GM12878 (cell line): ENCODE measurements around the gene BARD1. TPM values are rescaled to one million over a fixed set of nuclear protein-coding genes. Genes with fewer than 3 reads are reported as not detected.

Experiments
- EP300 ChIP-seq, 2 experiments: fragments of 150-350 bp in 1 of 2; IDR thresholded peaks; 2 replicates each; pipeline ENCODE4 v1.6.1; 2011 to 2012; ENCODE audit warnings: low read depth in 2 of 2, low read length in 2 of 2, borderline replicate concordance in 1 of 2, improper control_type of control experiment in 1 of 2, inconsistent platforms in 1 of 2; ENCODE audit not compliant: control insufficient read depth in 1 of 2
- IKZF2 ChIP-seq, 2 experiments: fragments of 450-650 bp; IDR thresholded peaks; 2 replicates each; pipeline ENCODE4 v1.6.1; 2017; ENCODE audit warnings: mild to moderate bottlenecking in 2 of 2, moderate library complexity in 2 of 2
- NFYA ChIP-seq: IDR thresholded peaks from 2 replicates; pipeline ENCODE4 v1.6.1; 2011; ENCODE audit warnings: low read depth, mild to moderate bottlenecking, low read length, improper control_type of control experiment, borderline replicate concordance
- POLR2A ChIP-seq: IDR thresholded peaks from 2 replicates; pipeline ENCODE4 v1.6.1; 2011; ENCODE audit warnings: low read depth, mild to moderate bottlenecking, low read length
- POLR2AphosphoS5 ChIP-seq: IDR thresholded peaks from 2 replicates; pipeline ENCODE4 v1.6.1; 2011; ENCODE audit warnings: mild to moderate bottlenecking, low read length, inconsistent platforms
- polyA plus RNA-seq, 11 experiments: library from polyadenylated mRNA; depleted of rRNA in 4 of 11; unstranded in 6 of 11; stranded (reverse) in 5 of 11; fragments of >200 nt; fragmentation: Nextera tagmentation in 4 of 11; fragmentation: Illumina TruSeq in 1 of 11; extraction: Ambion mirVana in 4 of 11; extraction: Trizol in 1 of 11; gene quantifications; 1 replicate in 1 of 11; 2 replicates in 10 of 11; pipeline versions ENCODE4 v1.2.1 to v1.2.3, GENCODE V29; 2011 to 2016; ENCODE audit warnings: inconsistent platforms in 2 of 11, missing spikeins in 2 of 11, low read depth in 1 of 11
- total RNA-seq, 4 experiments: library from RNA; depleted of rRNA in 3 of 4; stranded (reverse); fragments of >200 nt in 3 of 4; fragmentation: Illumina TruSeq in 1 of 4; extraction: Trizol in 1 of 4; gene quantifications; 2 replicates each; pipeline versions ENCODE4 v1.2.1 to v1.2.3, GENCODE V29; 2013 to 2021
- TF ChIP-seq, protein P1 (sequence below): fragments of 450-650 bp; IDR thresholded peaks from 2 replicates; pipeline ENCODE4 v1.6.1; 2017; ENCODE audit warnings: mild to moderate bottlenecking, low read depth, inconsistent platforms; ENCODE audit not compliant: poor library complexity, severe bottlenecking
- TF ChIP-seq, protein P2 (sequence below): fragments of 450-650 bp; IDR thresholded peaks from 2 replicates; pipeline ENCODE4 v1.6.1; 2018; ENCODE audit warnings: mild to moderate bottlenecking, low read depth, moderate library complexity; ENCODE audit not compliant: partially characterized antibody
- TF ChIP-seq, protein P3 (sequence below): fragments of 450-650 bp; conservative IDR thresholded peaks from 2 replicates; pipeline ENCODE4 v1.6.1; 2017; ENCODE audit warnings: mild to moderate bottlenecking, moderate library complexity
- TF ChIP-seq, protein P4 (sequence below): fragments of 450-650 bp; IDR thresholded peaks from 2 replicates; pipeline ENCODE4 v1.6.1; 2017; ENCODE audit warnings: borderline replicate concordance

The BARD1 gene
- total and polyA plus RNA-seq, 10 of the 15 experiments (the other 5 are each of a cell fraction or from before 2014, with no cell fraction given), result 15.3 to 45.7 (median 31.6) TPM

DNA sequence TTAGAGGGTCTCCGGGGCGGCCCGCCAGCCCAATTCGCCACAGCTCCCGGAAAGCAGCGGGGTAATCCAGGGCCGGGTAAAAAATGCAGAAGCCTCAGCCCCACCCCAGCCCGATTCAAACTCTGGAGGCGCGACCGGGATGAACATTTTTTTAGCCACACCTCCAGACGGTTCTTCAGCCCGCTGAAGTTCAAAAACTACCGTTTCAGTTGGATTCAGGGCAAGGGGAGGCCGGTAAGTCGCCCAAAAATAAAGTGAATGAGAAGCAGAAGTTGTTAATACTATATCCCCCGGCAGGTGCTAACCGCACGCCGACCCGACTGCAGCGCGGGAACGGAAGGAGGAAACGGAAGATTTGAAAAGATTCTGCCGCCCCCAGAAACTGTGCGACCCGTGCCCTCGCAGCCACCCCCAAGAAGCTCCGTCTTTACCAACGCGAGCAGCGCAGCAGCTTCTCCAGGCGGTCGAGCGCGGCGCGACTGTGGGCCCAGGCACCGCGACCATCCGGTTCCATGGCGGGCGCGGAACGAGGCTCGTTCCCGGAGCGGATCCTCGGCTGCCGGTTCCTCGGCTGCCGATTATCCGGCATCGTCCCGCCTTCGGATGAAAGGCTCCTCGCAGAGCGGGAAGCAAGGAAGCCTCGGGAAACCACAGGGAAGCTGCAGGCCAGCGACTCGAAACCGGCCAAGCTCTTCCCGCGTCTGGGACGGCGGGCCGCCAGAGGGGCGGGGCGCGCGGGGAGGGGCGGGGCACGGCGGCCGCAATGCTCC is at the start of gene BARD1 (continued):
- no peak for TF ChIP-seq NFYA
- TF ChIP-seq, protein P1, sequence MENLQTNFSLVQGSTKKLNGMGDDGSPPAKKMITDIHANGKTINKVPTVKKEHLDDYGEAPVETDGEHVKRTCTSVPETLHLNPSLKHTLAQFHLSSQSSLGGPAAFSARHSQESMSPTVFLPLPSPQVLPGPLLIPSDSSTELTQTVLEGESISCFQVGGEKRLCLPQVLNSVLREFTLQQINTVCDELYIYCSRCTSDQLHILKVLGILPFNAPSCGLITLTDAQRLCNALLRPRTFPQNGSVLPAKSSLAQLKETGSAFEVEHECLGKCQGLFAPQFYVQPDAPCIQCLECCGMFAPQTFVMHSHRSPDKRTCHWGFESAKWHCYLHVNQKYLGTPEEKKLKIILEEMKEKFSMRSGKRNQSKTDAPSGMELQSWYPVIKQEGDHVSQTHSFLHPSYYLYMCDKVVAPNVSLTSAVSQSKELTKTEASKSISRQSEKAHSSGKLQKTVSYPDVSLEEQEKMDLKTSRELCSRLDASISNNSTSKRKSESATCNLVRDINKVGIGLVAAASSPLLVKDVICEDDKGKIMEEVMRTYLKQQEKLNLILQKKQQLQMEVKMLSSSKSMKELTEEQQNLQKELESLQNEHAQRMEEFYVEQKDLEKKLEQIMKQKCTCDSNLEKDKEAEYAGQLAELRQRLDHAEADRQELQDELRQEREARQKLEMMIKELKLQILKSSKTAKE, result peak; percentile 6
- peak; percentile 74 to 79 for TF ChIP-seq IKZF2 (IDR thresholded peaks at IDR 0.05)
- TF ChIP-seq EP300 (IDR thresholded peaks at IDR 0.05; ENCODE audit: borderline replicate concordance in 1 of 2, control insufficient read depth in 1 of 2, low read depth in 2 of 2, low read length in 2 of 2), result 0 out of 4 replicates have a peak, but pooled peaks of 1 of the 2 experiments have one; percentile 15
- TF ChIP-seq POLR2A, result peak; percentile 67
- peak; percentile 58 for TF ChIP-seq POLR2AphosphoS5
- TF ChIP-seq, protein P2, sequence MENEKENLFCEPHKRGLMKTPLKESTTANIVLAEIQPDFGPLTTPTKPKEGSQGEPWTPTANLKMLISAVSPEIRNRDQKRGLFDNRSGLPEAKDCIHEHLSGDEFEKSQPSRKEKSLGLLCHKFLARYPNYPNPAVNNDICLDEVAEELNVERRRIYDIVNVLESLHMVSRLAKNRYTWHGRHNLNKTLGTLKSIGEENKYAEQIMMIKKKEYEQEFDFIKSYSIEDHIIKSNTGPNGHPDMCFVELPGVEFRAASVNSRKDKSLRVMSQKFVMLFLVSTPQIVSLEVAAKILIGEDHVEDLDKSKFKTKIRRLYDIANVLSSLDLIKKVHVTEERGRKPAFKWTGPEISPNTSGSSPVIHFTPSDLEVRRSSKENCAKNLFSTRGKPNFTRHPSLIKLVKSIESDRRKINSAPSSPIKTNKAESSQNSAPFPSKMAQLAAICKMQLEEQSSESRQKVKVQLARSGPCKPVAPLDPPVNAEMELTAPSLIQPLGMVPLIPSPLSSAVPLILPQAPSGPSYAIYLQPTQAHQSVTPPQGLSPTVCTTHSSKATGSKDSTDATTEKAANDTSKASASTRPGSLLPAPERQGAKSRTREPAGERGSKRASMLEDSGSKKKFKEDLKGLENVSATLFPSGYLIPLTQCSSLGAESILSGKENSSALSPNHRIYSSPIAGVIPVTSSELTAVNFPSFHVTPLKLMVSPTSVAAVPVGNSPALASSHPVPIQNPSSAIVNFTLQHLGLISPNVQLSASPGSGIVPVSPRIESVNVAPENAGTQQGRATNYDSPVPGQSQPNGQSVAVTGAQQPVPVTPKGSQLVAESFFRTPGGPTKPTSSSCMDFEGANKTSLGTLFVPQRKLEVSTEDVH, result peak; percentile 70
- TF ChIP-seq, protein P3, sequence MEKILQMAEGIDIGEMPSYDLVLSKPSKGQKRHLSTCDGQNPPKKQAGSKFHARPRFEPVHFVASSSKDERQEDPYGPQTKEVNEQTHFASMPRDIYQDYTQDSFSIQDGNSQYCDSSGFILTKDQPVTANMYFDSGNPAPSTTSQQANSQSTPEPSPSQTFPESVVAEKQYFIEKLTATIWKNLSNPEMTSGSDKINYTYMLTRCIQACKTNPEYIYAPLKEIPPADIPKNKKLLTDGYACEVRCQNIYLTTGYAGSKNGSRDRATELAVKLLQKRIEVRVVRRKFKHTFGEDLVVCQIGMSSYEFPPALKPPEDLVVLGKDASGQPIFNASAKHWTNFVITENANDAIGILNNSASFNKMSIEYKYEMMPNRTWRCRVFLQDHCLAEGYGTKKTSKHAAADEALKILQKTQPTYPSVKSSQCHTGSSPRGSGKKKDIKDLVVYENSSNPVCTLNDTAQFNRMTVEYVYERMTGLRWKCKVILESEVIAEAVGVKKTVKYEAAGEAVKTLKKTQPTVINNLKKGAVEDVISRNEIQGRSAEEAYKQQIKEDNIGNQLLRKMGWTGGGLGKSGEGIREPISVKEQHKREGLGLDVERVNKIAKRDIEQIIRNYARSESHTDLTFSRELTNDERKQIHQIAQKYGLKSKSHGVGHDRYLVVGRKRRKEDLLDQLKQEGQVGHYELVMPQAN, result peak; percentile 95
- TF ChIP-seq, protein P4, sequence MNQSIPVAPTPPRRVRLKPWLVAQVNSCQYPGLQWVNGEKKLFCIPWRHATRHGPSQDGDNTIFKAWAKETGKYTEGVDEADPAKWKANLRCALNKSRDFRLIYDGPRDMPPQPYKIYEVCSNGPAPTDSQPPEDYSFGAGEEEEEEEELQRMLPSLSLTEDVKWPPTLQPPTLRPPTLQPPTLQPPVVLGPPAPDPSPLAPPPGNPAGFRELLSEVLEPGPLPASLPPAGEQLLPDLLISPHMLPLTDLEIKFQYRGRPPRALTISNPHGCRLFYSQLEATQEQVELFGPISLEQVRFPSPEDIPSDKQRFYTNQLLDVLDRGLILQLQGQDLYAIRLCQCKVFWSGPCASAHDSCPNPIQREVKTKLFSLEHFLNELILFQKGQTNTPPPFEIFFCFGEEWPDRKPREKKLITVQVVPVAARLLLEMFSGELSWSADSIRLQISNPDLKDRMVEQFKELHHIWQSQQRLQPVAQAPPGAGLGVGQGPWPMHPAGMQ, result 0 out of 2 replicates have a peak, but pooled peaks have one; percentile 37
